Body of pancreas (tissue), 4 donors: ENCODE data around the gene FAM89B. TPM values are rescaled to one million over a fixed set of nuclear protein-coding genes. Genes with fewer than 3 reads are reported as not detected.
A peak's percentile ranks its signal among the peaks of the same experiment; 100 is the strongest.

Experiments
- ATAC-seq: fragments of 150-250 bp; one replicate; pipeline ENCODE4 v1.9.1; 2016
- DNase-seq, 4 donors: peaks; one replicate each; pipeline ENCODE4 v3.0.0-alpha.2; 2019
- H3K27ac ChIP-seq, 4 donors: fragments of 200-600 bp; sonication (generic); 1 replicate in 3 of 4; 2 replicates in 1 of 4; pipeline versions ENCODE4 v1.5.1 to v1.6.1; 2016 to 2019; ENCODE audit warnings: mild to moderate bottlenecking in 1 of 4, mixed read lengths in 1 of 4, moderate library complexity in 1 of 4
- H3K27me3 ChIP-seq, 2 donors: fragments of 200-600 bp; sonication (generic); one replicate each; pipeline ENCODE4 v1.6.0; 2016; ENCODE audit warnings: mild to moderate bottlenecking in 1 of 2
- H3K36me3 ChIP-seq, 2 donors: fragments of 200-600 bp; sonication (generic); replicated peaks in 1 of 2; 2 replicates each; pipeline ENCODE4 v1.5.1; 2016; ENCODE audit warnings: low read depth in 2 of 2; ENCODE audit not compliant: insufficient read depth in 1 of 2
- H3K4me1 ChIP-seq: fragments of 200-600 bp; sonication (generic); one replicate; pipeline ENCODE4 v1.6.0; 2016
- H3K4me3 ChIP-seq, 2 donors: fragments of 200-600 bp; sonication (generic); 1 replicate in 1 of 2; 2 replicates in 1 of 2; pipeline ENCODE4 v1.5.1; 2016 to 2019
- H3K9me3 ChIP-seq, 3 donors: fragments of 200-600 bp; sonication (generic); 1 replicate in 2 of 3; 2 replicates in 1 of 3; pipeline ENCODE4 v1.5.1; 2016
- POLR2A ChIP-seq, 3 donors: fragments of 450-650 bp; IDR thresholded peaks; one replicate each; pipeline ENCODE4 v1.6.1; 2016; ENCODE audit warnings: antibody characterized with exemption in 3 of 3, mild to moderate bottlenecking in 2 of 3
- WGBS, 2 donors: methylation state at CpG; one replicate each; pipeline ENCODE4 v1.1.5; 2017; 5-methylcytosine and 5-hydroxymethylcytosine counted together
- intact Hi-C: fragments of 100-400 bp; cut with DNase I; formaldehyde crosslinking; loops from one replicate; pipeline ENCODE4 v1.15.1; 2023
- total RNA-seq, 2 donors: library from RNA; depleted of rRNA; stranded (reverse); fragments of >200 nt; gene quantifications; one replicate each; pipeline ENCODE4 v1.1.0, GENCODE V29; 2016
- TF ChIP-seq, protein P1 (sequence below), 7 experiments: fragments of 450-650 bp in 4 of 7; fragments of 200-600 bp in 3 of 7; sonication (generic) in 3 of 7; IDR thresholded peaks; one replicate each; pipeline ENCODE4 v1.5.1; 2016 to 2019; ENCODE audit warnings: antibody characterized with exemption in 7 of 7

The FAM89B gene
- total RNA-seq, 2 donors from 2014 or later, result 44.8 to 116 TPM

DNA sequence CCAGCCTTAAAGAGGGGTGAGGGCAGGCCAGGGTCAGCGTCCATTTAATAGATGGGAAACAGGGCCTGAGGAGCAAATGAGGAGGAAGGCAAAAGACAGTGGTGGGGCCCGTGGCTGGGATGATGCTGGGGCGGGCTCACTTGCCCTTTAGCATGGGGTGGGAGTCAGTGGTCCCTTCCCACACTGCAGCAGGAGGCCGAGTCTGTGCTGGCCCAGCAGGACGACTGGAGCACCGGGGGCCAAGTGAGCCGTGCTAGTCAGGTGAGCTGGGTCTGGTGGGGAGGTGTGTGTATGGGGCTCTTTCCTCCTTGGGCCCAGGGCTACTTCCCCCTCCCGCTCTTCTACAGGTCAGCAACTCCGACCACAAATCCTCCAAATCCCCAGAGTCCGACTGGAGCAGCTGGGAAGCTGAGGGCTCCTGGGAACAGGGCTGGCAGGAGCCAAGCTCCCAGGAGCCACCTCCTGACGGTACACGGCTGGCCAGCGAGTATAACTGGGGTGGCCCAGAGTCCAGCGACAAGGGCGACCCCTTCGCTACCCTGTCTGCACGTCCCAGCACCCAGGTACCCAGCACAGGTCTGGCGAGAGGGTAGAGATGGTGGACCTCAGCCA, 34.6 kb upstream of the FAM89B start:
- intact Hi-C loops, result no loop called here
- 78 to 83% methylated on average over 10 to 18 of the region's 18 CpGs for WGBS, 2 donors
- no peak overlapping the region for H3K4me3 ChIP-seq
- TF ChIP-seq, protein P1, sequence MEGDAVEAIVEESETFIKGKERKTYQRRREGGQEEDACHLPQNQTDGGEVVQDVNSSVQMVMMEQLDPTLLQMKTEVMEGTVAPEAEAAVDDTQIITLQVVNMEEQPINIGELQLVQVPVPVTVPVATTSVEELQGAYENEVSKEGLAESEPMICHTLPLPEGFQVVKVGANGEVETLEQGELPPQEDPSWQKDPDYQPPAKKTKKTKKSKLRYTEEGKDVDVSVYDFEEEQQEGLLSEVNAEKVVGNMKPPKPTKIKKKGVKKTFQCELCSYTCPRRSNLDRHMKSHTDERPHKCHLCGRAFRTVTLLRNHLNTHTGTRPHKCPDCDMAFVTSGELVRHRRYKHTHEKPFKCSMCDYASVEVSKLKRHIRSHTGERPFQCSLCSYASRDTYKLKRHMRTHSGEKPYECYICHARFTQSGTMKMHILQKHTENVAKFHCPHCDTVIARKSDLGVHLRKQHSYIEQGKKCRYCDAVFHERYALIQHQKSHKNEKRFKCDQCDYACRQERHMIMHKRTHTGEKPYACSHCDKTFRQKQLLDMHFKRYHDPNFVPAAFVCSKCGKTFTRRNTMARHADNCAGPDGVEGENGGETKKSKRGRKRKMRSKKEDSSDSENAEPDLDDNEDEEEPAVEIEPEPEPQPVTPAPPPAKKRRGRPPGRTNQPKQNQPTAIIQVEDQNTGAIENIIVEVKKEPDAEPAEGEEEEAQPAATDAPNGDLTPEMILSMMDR (IDR thresholded peaks at IDR 0.05), result no peak
- no peak for TF ChIP-seq POLR2A (IDR thresholded peaks at IDR 0.05)
- no peaks in the 10 kb centered on the region for H3K9me3 ChIP-seq
- DNase-seq, result no peak
- no peak for ATAC-seq
- peaks cover 0 to 11% of the 10 kb centered on the region in 2 donors for H3K36me3 ChIP-seq
- H3K27me3 ChIP-seq, result no peaks in the 10 kb centered on the region
- H3K4me1 ChIP-seq, result peaks cover 23% of the 10 kb centered on the region
- H3K27ac ChIP-seq, result peak overlapping the region in 1 of 4 donors; percentile 12

DNA sequence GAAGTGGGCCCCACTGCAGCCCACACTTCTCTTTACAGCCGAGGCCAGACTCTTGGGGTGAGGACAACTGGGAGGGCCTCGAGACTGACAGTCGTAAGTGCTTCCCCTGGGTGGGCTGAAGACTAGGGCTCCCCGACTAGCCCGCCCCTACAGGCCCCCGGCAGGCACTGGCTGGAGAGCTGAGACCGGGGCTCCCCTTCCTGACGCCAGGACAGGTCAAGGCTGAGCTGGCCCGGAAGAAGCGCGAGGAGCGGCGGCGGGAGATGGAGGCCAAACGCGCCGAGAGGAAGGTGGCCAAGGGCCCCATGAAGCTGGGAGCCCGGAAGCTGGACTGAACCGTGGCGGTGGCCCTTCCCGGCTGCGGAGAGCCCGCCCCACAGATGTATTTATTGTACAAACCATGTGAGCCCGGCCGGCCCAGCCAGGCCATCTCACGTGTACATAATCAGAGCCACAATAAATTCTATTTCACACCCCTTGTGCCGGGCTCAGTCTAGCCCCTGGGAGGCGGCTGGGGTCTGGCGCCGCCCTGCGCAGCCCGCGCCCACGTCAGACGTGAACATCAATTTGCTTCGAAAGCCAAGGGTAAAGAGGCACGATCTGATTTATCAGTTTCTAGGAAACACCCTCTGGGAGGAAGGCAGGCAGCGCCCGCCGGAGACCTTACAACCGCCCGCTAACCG, 34.0 kb upstream of the FAM89B start:
- ATAC-seq (no peak), DNase-seq (no peak)

DNA sequence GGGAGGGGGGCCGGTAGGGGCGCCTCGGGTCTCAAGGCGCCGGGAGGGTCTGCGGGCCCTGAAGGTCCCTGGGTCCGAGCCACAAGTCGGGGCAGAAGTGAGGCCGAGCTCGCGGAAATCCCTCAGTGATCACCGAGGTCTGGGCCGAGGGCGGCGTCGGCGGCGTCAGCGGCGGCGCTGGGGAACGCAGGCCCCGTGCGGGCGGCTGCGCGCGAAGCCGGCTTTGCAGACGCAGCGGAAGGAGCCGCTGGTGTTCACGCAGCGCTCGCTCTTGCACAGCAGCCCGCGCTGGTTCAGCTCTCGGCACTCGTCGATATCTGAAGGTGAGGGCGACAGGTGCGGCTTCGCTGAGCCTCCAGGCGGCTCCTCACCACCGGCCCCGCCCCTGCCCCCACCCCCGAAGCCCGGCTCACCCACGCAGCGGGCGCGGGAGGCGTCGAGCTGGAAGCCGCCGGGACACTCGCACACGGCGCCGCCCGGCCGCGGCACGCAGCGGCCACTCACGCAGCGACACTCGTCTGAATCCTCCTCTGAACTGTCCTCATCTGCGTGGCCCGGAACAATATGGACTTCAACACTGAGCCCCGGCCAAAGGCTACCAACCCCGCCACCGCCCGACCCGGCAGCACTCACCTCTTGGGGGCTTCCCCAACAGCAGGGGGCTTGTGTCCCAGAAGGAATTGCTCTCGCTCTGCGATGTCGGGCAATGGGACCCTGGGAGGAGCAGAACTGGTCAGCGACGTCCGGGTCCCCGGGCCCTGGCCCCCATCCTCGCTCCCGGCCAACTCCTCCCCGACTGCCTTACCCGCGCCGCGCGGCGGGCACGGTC, 33.2 kb upstream of the FAM89B start:
- intact Hi-C loops, result no loop called here
- peaks cover 23% of the 10 kb centered on the region for H3K4me1 ChIP-seq
- TF ChIP-seq, protein P1 (IDR thresholded peaks at IDR 0.05), result no peak
- no peak for TF ChIP-seq POLR2A (IDR thresholded peaks at IDR 0.05)
- no peak overlapping the region for H3K4me3 ChIP-seq
- WGBS, 2 donors, result 89 to 90% methylated on average over 65 to 69 of the region's 92 CpGs
- peak overlapping the region; percentile 72 to 94 (median 88) for H3K27ac ChIP-seq
- no peak for ATAC-seq
- H3K27me3 ChIP-seq, result no peaks in the 10 kb centered on the region
- H3K36me3 ChIP-seq, result peaks cover 0 to 4% of the 10 kb centered on the region in 2 donors
- H3K9me3 ChIP-seq, result no peaks in the 10 kb centered on the region
- no peak for DNase-seq

More for the DNA sequence above, 34.0 kb upstream of the FAM89B start:
- peaks cover 23% of the 10 kb centered on the region for H3K4me1 ChIP-seq
- no peak overlapping the region for H3K4me3 ChIP-seq
- no peak overlapping the region for H3K27ac ChIP-seq
- TF ChIP-seq, protein P1 (IDR thresholded peaks at IDR 0.05), result no peak
- TF ChIP-seq POLR2A (IDR thresholded peaks at IDR 0.05), result no peak
- H3K36me3 ChIP-seq, result peaks cover 0 to 5% of the 10 kb centered on the region in 2 donors
- H3K9me3 ChIP-seq, result no peaks in the 10 kb centered on the region
- H3K27me3 ChIP-seq, result no peaks in the 10 kb centered on the region
- WGBS, 2 donors, result 92 to 93% methylated on average over 39 to 43 of the region's 43 CpGs
- intact Hi-C loops, result no loop called here

DNA sequence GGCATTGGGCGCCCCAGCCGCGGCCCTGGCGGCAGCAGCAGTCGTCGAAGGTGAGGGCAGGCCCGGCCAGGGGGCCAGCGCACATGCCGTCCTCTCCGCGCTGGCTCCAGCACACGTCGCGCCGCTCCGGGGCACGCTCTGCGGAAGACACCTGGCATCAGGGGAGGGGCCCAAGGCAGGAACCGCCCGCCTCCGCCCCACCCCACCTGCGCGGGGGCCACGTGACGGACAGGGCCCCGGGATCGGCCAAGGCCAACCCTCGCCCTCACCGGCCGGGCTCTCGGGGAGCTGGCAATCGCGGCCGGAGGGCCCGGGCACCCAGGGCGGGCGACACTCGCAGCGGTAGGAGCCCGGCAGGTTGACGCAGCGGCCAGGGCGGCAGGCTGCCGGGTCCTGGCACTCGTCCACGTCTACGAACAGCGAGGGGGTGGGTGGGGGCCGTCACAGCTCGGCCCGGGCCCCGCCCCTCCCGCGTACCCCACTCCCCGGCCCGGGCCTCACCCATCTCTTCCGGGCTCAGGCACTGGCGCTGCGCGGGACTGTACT, 32.5 kb upstream of the FAM89B start:
- intact Hi-C loops, result no loop called here
- 7 to 18% methylated on average over 10 to 43 of the region's 60 CpGs for WGBS, 2 donors
- peak; percentile 81 to 84 (median 82) for DNase-seq

More for the DNA sequence above, 32.5 kb upstream of the FAM89B start:
- no peaks in the 10 kb centered on the region for H3K27me3 ChIP-seq
- ATAC-seq, result peak; percentile 68
- peaks cover 23% of the 10 kb centered on the region for H3K4me1 ChIP-seq
- no peaks in the 10 kb centered on the region for H3K9me3 ChIP-seq
- peak overlapping the region; percentile 72 to 94 (median 88) for H3K27ac ChIP-seq
- TF ChIP-seq POLR2A (IDR thresholded peaks at IDR 0.05), result peak; percentile 25 to 66 (median 55)
- TF ChIP-seq, protein P1 (IDR thresholded peaks at IDR 0.05), result peak in 2 of 7 experiments; percentile 24 to 33
- peak overlapping the region; percentile 29 to 40 for H3K4me3 ChIP-seq
- H3K36me3 ChIP-seq, result peaks cover 0 to 4% of the 10 kb centered on the region in 2 donors
